Inflammatory macrophage (primary cell): ENCODE data around the gene BRCA1.
"Not testable (repeated sequence)": the region's sequence is repeated elsewhere in the genome, so short reads cannot be mapped to it uniquely, and the experiment has no call there.

ENCODE experiments used
- DNase-seq, 2 donors: peaks; one replicate each; pipeline ENCODE4 v3.0.0-alpha.2; 2020 to 2022

The BRCA1 gene

DNA sequence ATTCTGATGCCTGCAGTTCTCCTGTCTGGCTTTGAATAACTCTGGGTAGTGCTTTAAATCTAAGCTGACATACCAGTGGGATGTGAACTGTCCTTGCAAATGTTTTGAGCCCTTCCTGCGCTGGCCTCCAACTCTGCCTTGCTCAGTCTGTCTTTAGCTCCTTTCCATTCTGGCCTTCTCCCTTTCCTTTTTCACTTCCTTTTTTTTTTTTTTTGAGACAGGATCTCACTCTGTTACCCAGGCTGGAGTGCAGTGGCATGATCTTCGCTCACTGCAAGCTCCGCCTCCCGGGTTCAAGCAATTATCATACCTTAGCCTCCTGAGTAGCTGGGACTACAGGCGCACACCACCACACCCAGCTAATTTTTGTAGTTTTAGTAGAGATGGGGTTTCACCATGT, 8.3 kb upstream of the BRCA1 start:
- DNase-seq: not testable (repeated sequence)

DNA sequence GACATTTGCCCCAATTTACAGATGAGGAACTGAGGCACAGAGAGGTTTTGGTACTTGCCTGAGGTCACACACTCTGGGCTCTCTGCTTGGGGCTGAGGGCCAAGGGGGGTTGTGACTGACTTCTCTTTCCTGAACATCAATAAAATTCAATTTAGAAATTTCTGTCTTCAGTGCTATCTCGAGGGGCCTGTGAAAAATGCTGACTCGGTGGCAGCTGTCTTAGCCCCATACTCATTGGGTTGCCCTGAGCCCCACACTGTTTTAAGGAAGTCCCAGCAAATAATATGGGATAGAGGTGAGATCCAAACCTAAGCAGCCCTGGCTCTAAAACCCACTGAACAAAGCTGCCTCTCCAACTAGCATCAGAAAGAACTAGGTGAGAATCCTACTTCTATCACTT, 7.0 kb upstream of the BRCA1 start:
- DNase-seq: no peak

DNA sequence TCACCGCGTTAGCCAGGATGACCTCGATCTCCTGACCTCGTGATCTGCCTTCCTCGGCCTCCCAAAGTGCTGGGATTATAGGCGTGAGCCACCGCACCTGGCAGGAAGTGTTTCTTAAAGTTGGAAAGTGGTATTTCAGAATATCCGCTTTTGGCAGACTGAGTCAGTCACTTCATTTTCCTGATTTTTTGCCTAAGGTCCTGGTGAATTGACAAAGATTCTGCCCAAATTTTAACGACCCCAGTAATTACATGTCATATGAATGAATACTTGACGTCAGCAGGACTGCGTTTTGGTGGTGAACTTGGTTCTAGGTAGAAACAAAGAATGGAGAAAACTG, 4.5 kb upstream of the BRCA1 start:
- no peak for DNase-seq

DNA sequence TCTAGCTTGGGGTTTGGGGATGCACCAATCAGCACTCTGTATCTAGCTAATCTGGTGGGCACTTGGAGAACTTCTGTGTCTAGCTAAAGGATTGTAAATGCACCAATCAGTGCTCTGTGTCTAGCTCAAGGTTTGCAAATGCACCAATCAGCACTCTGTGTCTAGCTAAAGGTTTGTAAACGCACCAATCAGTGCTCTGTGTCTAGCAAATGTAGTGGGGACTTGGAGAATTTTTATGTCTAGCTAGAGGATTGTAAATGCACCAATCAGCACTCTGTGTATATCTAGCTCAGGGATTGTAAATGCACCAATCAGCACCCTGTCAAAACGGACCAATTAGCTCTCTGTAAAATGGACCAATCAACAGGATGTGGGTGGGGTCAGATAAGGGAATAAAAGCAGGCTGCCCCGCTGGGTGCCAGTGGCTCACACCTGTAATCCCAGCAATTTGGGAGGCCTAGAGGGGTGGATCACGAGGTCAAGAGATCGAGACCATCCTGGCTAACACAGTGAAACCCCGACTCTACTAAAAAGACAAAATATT, 2.2 kb upstream of the BRCA1 start:
- DNase-seq: not testable (repeated sequence)

DNA sequence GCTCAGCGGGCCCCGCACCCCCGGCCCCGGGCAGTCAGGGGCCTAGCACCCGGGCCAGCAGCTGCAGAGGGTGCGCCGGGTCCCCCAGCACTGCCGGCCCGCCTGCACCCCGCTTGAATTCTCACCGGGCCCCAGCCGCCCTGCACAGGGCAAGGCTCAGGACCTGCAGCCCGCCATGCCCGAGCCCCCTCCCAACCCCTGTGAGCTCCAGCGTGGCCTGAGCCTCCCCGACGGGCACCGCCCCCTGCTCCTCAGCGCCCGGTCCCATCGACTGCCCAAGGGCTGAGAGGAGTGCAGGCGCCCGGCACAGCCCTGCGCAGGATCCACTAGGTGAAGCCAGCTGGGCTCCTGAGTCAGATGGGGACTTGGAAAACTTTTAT, 1.7 kb upstream of the BRCA1 start:
- DNase-seq: no peak

DNA sequence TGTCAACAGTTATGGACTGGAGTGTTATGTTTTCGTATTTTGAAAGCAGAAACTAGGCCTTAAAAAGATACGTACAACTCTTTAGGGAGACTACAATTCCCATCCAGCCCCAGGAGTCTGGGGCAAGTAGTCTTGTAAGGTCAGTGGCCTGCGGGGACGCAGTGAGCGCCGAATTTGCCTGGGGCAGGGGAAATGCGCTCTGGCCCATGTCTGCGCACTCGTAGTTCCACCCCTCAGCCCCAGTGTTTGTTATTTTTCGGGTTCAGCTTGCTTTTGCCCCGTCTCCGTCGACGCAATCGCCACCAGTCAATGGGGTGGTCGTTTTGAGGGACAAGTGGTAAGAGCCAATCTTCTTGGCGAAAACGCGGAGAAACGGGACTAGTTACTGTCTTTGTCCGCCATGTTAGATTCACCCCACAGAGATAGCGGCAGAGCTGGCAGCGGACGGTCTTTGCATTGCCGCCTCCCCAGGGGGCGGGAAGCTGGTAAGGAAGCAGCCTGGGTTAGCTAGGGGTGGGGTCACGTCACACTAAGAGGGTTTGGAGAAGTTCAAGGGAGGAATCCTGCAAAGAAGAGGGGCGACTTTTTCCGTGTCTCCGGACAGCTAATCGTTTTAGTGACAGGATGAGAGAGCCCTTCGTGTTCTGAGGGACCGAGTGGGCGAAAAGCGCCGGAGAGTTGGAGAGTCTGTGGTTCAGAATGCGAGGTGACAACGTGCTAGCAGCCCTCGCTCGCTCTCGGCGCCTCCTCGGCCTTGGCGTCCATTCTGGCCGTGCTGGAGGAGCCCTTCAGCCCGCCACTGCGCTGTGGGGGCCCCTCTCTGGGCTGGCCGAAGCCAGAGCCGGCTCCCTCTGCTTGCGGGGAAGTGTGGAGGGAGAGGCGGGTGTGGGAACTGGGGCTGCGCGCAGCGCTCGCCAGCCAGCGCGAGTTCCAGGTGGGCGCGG, 1.1 kb upstream of the BRCA1 start:
- DNase-seq: peak in 1 of 2 donors; percentile 8

DNA sequence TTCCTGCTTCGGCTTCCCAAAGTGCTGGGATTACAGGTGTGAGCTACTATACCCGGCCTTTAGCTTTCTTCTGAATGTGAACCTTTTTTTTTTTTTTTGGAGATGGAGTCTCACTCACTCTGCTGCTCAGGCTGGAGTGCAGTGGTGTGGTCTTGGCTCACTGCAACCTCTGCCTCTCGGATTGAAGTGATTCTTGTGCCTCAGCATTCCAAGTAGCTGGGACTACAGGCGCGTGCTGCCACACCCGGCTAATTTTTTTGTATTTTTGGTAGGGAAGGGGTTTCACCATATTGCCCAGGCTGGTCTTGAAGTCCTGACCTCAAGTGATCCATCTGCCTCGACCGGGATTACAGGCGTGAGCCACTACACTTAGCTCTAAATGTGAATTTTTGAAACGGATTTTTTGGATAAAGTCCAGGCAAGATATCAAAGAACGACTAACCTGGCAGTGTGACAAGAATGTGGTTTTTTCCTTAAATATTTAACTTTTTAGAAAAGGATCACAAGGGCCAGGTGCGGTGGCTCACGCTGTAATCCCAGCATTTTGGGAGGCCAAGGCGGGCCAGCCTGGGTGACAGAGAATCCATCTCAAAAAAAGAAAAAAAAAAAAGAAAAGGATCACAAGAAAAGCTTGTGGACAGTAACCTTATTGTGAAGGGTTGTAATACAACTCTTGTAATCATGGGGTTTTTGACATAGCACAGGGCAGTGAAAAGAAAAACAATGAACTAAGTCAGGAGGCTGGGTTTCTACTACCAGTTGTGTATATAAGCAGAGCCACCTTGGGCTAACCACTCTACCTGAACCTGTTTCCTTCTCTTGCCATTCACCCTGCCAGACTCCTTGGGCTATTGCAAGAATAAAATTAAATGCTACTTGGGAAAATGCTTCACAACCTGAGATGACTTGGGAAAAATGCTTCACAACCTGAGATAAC, 6.2 kb downstream of the BRCA1 start:
- DNase-seq: no peak

DNA sequence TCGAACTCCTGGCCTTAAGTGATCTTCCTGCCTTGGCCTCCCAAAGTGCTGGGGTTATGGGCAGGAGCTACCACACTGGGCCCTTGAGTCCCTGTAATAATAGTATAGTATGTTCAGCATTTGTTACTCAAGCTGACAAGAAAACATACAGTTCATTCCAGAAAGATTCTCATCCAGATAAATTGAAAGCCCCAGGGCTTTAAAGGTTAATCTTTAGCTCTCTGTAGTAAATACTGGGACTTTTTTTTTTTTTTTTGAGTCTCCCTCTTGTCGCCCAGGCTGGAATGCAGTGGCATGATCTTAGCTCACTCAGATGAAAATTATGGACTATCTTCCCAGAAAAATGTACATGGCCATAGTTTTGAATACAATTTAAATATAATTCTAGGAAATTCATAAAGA, 11.0 kb downstream of the BRCA1 start:
- no peak for DNase-seq

DNA sequence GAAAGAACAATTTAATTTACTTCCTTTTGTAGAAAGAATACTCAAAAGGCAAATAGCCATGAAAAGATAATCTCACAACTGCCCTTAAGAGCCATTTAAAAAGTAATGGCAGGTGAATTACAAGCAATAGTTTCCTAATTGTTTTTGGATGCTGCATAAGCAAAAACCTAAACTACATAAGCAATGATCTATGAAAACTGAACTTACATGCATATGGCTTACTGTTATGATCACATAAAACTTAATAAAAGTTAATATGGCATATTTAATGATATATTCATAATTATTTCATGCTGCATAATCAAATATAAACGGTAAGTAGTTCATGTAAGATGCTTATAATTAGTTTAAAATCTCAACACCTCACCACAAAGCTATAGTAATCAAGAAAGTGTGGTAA, 18.6 kb downstream of the BRCA1 start:
- no peak for DNase-seq

DNA sequence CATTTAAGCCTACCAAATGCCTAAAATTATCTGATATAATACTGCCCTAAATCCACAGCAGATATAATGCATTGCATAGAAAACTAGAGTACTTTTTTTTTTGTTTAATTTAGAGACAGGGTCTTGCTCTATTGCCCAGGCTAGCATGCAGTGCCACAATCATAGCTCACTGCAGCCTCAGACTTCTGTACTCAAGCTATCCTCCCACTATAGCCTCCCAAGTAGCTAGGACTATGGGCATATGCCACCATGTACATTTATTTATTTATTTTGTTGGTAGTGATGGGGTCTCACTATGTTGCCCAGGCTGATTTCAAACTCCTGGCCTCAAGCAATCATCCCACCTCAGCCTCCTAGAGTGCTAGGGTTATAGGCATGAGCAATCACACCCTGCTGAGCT, 20.0 kb downstream of the BRCA1 start:
- DNase-seq: no peak

DNA sequence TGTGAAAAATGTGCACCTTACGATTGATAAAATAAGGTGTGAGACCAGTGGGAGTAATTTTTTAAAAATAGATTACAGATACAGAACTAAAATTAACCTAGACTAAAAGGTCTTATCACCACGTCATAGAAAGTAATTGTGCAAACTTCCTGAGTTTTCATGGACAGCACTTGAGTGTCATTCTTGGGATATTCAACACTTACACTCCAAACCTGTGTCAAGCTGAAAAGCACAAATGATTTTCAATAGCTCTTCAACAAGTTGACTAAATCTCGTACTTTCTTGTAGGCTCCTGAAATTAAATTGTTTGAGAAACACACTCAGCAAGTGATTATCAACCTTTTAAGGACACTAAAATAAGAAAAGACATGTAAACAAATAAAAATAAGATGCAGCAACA, 20.5 kb downstream of the BRCA1 start:
- no peak for DNase-seq

DNA sequence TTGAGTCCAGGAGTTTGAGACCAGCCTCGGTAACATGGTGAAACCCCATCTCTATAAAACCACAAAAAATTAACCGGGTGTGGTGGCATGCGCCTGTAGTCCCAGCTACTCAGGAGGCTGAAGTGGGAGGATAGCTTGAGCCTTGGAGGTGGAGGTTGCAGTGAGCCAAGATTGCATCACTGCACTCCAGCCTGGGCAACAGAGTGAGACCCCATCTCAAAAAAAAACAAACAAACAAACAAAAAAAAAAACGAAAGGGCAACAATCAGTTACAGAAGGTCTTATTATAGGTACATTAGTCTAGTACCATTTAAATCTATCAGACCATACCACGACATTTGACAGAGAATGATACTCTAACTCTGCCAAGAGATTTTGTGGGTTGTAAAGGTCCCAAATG, 29.8 kb downstream of the BRCA1 start:
- DNase-seq: not testable (repeated sequence)

DNA sequence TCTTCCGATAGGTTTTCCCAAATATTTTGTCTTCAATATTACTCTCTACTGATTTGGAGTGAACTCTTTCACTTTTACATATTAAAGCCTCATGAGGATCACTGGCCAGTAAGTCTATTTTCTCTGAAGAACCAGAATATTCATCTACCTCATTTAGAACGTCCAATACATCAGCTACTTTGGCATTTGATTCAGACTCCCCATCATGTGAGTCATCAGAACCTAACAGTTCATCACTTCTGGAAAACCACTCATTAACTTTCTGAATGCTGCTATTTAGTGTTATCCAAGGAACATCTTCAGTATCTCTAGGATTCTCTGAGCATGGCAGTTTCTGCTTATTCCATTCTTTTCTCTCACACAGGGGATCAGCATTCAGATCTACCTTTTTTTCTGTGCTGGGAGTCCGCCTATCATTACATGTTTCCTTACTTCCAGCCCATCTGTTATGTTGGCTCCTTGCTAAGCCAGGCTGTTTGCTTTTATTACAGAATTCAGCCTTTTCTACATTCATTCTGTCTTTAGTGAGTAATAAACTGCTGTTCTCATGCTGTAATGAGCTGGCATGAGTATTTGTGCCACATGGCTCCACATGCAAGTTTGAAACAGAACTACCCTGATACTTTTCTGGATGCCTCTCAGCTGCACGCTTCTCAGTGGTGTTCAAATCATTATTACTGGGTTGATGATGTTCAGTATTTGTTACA, 30.9 kb downstream of the BRCA1 start:
- no peak for DNase-seq

DNA sequence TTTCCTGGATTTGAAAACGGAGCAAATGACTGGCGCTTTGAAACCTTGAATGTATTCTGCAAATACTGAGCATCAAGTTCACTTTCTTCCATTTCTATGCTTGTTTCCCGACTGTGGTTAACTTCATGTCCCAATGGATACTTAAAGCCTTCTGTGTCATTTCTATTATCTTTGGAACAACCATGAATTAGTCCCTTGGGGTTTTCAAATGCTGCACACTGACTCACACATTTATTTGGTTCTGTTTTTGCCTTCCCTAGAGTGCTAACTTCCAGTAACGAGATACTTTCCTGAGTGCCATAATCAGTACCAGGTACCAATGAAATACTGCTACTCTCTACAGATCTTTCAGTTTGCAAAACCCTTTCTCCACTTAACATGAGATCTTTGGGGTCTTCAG, 32.3 kb downstream of the BRCA1 start:
- peak in 1 of 2 donors; percentile 13 for DNase-seq

DNA sequence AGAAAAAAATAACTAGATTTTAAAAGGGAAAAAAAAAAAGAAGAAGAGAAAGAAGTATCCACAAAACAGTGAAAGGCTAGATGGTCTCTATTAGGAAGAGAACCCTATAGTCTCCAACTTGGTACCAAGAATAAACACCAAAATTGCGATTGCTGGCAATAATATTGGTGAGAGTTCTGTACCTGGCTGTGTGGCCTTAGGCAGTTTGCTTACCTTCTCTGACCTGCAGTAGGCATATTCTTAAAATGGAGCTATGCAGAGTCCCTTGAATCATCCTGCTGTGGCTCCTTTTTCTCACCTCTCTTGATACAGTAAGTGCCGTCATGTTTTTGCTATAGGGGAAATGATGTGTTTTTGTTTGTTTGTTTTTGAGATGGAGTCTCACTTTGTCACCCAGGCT, 35.1 kb downstream of the BRCA1 start:
- DNase-seq: no peak

DNA sequence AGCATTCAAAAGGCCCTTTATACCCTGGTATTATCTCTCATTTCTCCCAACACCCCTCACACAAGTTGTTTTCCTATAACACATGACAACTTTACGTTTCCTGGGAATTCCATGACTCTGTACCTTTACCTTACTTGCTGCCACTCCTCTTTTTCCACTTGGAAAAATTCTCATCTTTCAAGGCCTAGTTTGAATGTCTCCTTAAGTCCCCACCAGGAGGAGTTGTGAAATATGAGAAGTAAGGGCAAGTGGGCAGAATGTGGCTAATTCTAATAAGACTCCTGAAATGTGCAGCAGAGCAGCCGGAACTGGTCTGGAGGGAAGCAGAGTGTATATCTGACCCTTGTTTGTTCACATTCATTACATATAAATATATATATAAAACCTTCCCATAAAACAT, 39.7 kb downstream of the BRCA1 start:
- DNase-seq: peak in 1 of 2 donors; percentile 9

DNA sequence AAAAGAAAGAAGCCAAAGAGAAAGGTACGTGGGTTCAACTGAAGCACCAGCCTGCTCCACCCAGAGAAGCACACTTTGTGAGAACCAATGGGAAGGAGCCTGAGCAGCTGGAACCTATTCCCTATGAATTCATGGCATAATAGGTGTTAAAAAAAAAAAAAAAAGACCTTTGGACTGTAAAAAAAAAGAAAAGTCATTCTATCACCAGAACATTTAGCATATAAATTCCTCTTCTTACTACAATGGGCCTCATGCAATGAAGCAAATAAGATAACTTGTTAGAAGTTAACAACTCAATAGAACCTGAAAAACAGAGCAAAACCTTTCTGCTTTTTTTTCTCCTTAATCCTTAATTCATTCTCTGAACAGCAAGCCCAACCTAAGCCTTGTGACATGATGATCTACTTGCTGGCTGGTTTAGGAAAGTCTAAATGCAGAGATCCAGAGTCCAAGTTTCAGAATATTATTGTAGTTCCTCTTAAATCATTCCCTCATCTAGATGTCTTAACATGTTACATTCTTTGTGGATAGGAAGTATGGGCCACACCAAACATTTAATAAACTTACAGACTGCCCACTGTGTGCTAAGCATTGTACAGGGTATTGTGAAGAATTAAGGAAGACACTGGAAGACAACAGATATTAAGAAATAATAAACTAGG, 45.4 kb downstream of the BRCA1 start:
- no peak for DNase-seq

DNA sequence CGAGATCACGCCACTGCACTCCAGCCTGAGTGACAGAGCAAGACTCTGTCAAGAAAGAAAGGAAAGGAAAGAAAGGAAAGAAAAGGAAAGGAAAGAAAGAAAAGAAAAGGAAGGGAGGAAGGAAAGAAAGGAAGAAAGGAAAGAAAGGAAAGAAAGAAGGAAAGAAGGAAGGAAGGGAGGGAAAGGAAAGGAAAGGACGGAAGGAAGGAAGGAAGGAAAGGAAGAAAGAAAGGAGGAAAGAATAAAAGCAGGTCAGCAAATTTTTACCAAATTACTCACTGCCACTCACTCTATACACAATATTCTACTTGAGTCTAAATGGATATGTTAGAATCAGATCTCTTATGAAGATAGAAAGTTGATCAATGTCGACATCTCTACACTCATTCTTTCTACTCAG, 50.3 kb downstream of the BRCA1 start:
- DNase-seq: no peak

DNA sequence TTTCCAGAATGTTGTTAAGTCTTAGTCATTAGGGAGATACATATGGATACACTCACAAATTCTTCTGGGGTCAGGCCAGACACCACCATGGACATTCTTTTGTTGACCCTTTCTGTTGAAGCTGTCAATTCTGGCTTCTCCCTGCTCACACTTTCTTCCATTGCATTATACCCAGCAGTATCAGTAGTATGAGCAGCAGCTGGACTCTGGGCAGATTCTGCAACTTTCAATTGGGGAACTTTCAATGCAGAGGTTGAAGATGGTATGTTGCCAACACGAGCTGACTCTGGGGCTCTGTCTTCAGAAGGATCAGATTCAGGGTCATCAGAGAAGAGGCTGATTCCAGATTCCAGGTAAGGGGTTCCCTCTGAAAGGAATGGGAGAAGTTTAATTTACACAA, 54.3 kb downstream of the BRCA1 start:
- no peak for DNase-seq

DNA sequence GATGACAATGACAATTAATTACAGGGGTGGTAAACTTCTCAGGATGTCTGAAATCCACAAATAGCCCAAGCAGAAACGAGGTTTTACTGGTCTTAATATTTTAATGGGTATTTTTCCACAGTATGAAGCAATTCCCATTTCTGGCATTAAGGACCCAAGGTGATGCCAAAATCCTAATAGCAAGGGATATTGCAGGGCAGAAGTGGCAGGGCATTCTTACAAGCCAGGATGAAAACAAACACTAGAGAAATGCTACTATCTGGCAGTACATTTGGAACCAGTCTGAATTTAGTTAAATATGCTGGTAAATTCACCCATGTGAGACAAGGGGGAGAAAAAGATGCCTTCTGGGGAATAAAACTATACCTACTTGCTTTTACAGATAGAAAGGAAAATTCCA, 54.9 kb downstream of the BRCA1 start:
- DNase-seq: no peak

DNA sequence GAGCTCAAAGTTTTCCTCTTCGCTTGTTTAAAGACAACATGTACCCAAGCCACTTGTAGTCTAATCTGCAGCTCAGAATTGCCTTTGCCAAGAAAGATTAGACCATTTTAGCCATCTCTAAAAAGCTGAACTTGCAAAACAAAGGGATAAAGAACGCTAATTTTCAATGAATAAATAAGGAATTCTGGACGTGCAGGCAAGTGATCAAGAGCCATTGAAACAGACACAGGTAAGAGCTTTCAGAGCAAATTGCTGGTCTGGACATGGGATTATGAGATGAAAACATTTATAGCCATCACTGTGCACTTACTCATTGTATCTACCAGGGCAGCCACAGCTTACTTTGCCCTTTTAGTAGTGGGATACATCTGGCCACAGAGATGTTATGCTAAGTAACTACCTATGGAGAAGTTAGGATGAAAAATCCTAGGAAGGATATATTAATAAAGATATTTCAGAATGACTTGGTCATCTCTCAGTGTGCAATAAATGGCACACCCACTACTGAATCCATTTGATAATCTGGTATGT, 55.7 kb downstream of the BRCA1 start:
- DNase-seq: no peak
